CD4-positive, alpha-beta T cell treated with Interleukin-10 for 1 hour (primary cell): ENCODE measurements around the gene APPL2.
A peak's percentile ranks its signal among the peaks of the same experiment; 100 is the strongest.
"Not testable (repeated sequence)": the region's sequence is repeated elsewhere in the genome, so short reads cannot be mapped to it uniquely, and the experiment has no call there.

Experiments used
- DNase-seq: peaks from one replicate; pipeline ENCODE4 v3.0.0-alpha.2; 2020

Gene APPL2

GRCh38 chr12:105256431-105256830 is 20.5 kb upstream of the APPL2 start:
- not testable (repeated sequence) for DNase-seq

GRCh38 chr12:105256011-105256410 is 20.0 kb upstream of the APPL2 start:
- DNase-seq, result no peak

GRCh38 chr12:105253866-105254513 is 18.0 kb upstream of the APPL2 start:
- DNase-seq, result no peak

GRCh38 chr12:105252901-105253300 is 16.9 kb upstream of the APPL2 start:
- no peak for DNase-seq

GRCh38 chr12:105245776-105246427 is 9.9 kb upstream of the APPL2 start:
- DNase-seq, result not testable (repeated sequence)

GRCh38 chr12:105245291-105245690 is 9.3 kb upstream of the APPL2 start:
- no peak for DNase-seq

- DNase-seq, result no peak
These were observed 4.3 kb upstream of the APPL2 start for GRCh38 chr12:105240228-105240627.

- DNase-seq, result no peak
These were observed 3.3 kb upstream of the APPL2 start for GRCh38 chr12:105239304-105239703.

- no peak for DNase-seq
These were observed 1.7 kb upstream of the APPL2 start for GRCh38 chr12:105237666-105238065.

GRCh38 chr12:105235281-105235731 is 668 bp downstream of the APPL2 start:
- peak; percentile 15 for DNase-seq

GRCh38 chr12:105234197-105234596 is 1.8 kb downstream of the APPL2 start:
- DNase-seq, result peak; percentile 5

GRCh38 chr12:105233041-105233905 is 2.7 kb downstream of the APPL2 start:
- no peak for DNase-seq

GRCh38 chr12:105231396-105231795 is 4.6 kb downstream of the APPL2 start:
- DNase-seq, result no peak

GRCh38 chr12:105229371-105229770 is 6.6 kb downstream of the APPL2 start:
- no peak for DNase-seq

GRCh38 chr12:105228966-105229365 is 7.0 kb downstream of the APPL2 start:
- DNase-seq, result no peak

GRCh38 chr12:105228494-105228893 is 7.5 kb downstream of the APPL2 start:
- no peak for DNase-seq

GRCh38 chr12:105227879-105228278 is 8.1 kb downstream of the APPL2 start:
- DNase-seq, result no peak

GRCh38 chr12:105226219-105226618 is 9.8 kb downstream of the APPL2 start:
- DNase-seq, result peak; percentile 5

GRCh38 chr12:105225505-105226015 is 10.4 kb downstream of the APPL2 start:
- no peak for DNase-seq

GRCh38 chr12:105224399-105224798 is 11.6 kb downstream of the APPL2 start:
- no peak for DNase-seq

- DNase-seq, result no peak
These were observed 12.1 kb downstream of the APPL2 start for GRCh38 chr12:105223884-105224283.

GRCh38 chr12:105223352-105223845 is 12.6 kb downstream of the APPL2 start:
- DNase-seq, result no peak

GRCh38 chr12:105222726-105223351 is 13.1 kb downstream of the APPL2 start:
- no peak for DNase-seq
